ENCODE data around the gene PPP2CA.

PPP2CA gene

GRCh38 chr5:134246771-134247427 is 21.0 kb upstream of the PPP2CA start:
- Histone ChIP-seq H3K4me3 (ENCODE audit: insufficient read depth, low read length, poor library complexity, severe bottlenecking) (no peak overlapping the region), H3K27me3 (ENCODE audit: low read length) (no peaks in the 10 kb centered on the region), H2AFZ (ENCODE audit: low read depth, low read length, severe bottlenecking) (no peak overlapping the region), H3K9me3 (ENCODE audit: insufficient read depth, low read length) (no peaks in the 10 kb centered on the region), H3K36me3 (ENCODE audit: low read length) (no peaks in the 10 kb centered on the region), H3K9ac (ENCODE audit: low read length) (no peak overlapping the region), H3F3A (ENCODE audit: insufficient read depth) (no peaks in the 10 kb centered on the region), H3K4me2 (ENCODE audit: low read depth, low read length, poor library complexity, severe bottlenecking) (no peak overlapping the region), H3K79me2 (ENCODE audit: insufficient read depth, low read length) (no peaks in the 10 kb centered on the region), H4K20me1 (ENCODE audit: low read depth, low read length) (no peaks in the 10 kb centered on the region), H3K9me2 (replicated peaks; ENCODE audit: insufficient read depth, low read length) (no peaks in the 10 kb centered on the region), H3K27ac (ENCODE audit: low read depth, low read length) (no peak overlapping the region)
- TF ChIP-seq EZH2phosphoT487 (conservative IDR thresholded peaks at IDR 0.05; ENCODE audit: low read length) (no peak), CTCF (IDR thresholded peaks at IDR 0.05; ENCODE audit: insufficient read depth, low read length, poor library complexity, severe bottlenecking) (no peak)

- Histone ChIP-seq H3K9me2 (replicated peaks; ENCODE audit: insufficient read depth, low read length) (no peaks in the 10 kb centered on the region), H3K27me3 (ENCODE audit: low read length) (no peaks in the 10 kb centered on the region), H3K79me2 (ENCODE audit: insufficient read depth, low read length) (no peaks in the 10 kb centered on the region), H3K4me3 (ENCODE audit: insufficient read depth, low read length, poor library complexity, severe bottlenecking) (no peak overlapping the region), H3F3A (ENCODE audit: insufficient read depth) (no peaks in the 10 kb centered on the region), H3K4me2 (ENCODE audit: low read depth, low read length, poor library complexity, severe bottlenecking) (no peak overlapping the region), H2AFZ (ENCODE audit: low read depth, low read length, severe bottlenecking) (no peak overlapping the region), H3K9me3 (ENCODE audit: insufficient read depth, low read length) (no peaks in the 10 kb centered on the region), H3K9ac (ENCODE audit: low read length) (no peak overlapping the region), H3K27ac (ENCODE audit: low read depth, low read length) (no peak overlapping the region), H3K36me3 (ENCODE audit: low read length) (no peaks in the 10 kb centered on the region), H4K20me1 (ENCODE audit: low read depth, low read length) (no peaks in the 10 kb centered on the region)
- TF ChIP-seq EZH2phosphoT487 (conservative IDR thresholded peaks at IDR 0.05; ENCODE audit: low read length) (no peak), CTCF (IDR thresholded peaks at IDR 0.05; ENCODE audit: insufficient read depth, low read length, poor library complexity, severe bottlenecking) (no peak)
These were observed 19.8 kb upstream of the PPP2CA start for GRCh38 chr5:134245692-134246091.

- Histone ChIP-seq H3K9ac (ENCODE audit: low read length) (no peak overlapping the region), H3K4me2 (ENCODE audit: low read depth, low read length, poor library complexity, severe bottlenecking) (no peak overlapping the region)
These were observed 19.3 kb upstream of the PPP2CA start for GRCh38 chr5:134245101-134245604.

More at GRCh38 chr5:134245101-134245604, 19.3 kb upstream of the PPP2CA start:
- H3K27me3 ChIP-seq (ENCODE audit: low read length), result no peaks in the 10 kb centered on the region
- no peaks in the 10 kb centered on the region for H4K20me1 ChIP-seq (ENCODE audit: low read depth, low read length)
- H3K36me3 ChIP-seq (ENCODE audit: low read length), result no peaks in the 10 kb centered on the region
- no peak overlapping the region for H3K4me3 ChIP-seq (ENCODE audit: insufficient read depth, low read length, poor library complexity, severe bottlenecking)
- H2AFZ ChIP-seq (ENCODE audit: low read depth, low read length, severe bottlenecking), result no peak overlapping the region
- no peaks in the 10 kb centered on the region for H3K9me3 ChIP-seq (ENCODE audit: insufficient read depth, low read length)
- H3F3A ChIP-seq (ENCODE audit: insufficient read depth), result no peaks in the 10 kb centered on the region
- no peaks in the 10 kb centered on the region for H3K79me2 ChIP-seq (ENCODE audit: insufficient read depth, low read length)
- no peak overlapping the region for H3K27ac ChIP-seq (ENCODE audit: low read depth, low read length)
- H3K9me2 ChIP-seq (replicated peaks; ENCODE audit: insufficient read depth, low read length), result no peaks in the 10 kb centered on the region
- TF ChIP-seq EZH2phosphoT487 (conservative IDR thresholded peaks at IDR 0.05; ENCODE audit: low read length) (no peak), CTCF (IDR thresholded peaks at IDR 0.05; ENCODE audit: insufficient read depth, low read length, poor library complexity, severe bottlenecking) (no peak)
